ENCODE measurements around the gene HDAC4.

The HDAC4 gene

GRCh38 chr2:239212121-239212928 lies 188.5 kb downstream of the HDAC4 start:
- CTCF ChIA-PET, result no interaction called here
- POLR2A ChIA-PET, result no interaction called here

GRCh38 chr2:239211396-239212094 lies 189.3 kb downstream of the HDAC4 start:
- CTCF ChIA-PET, result no interaction called here
- POLR2A ChIA-PET, result no interaction called here
- DNase-seq (ENCODE audit: extremely low spot score), result no peak
- TF ChIP-seq LEF1 (IDR thresholded peaks at IDR 0.05; ENCODE audit: borderline replicate concordance) (no peak), TARDBP (IDR thresholded peaks at IDR 0.05) (no peak), CTBP1 (IDR thresholded peaks at IDR 0.05; ENCODE audit: borderline replicate concordance) (no peak), ZNF384 (IDR thresholded peaks at IDR 0.05) (no peak), FOXA1 (IDR thresholded peaks at IDR 0.05) (no peak), HDGF (IDR thresholded peaks at IDR 0.05; ENCODE audit: borderline replicate concordance) (no peak), SUZ12 (IDR thresholded peaks at IDR 0.05) (no peak), FOXK2 (IDR thresholded peaks at IDR 0.05) (no peak), SP1 (IDR thresholded peaks at IDR 0.05) (no peak), PKNOX1 (IDR thresholded peaks at IDR 0.05) (no peak), ARNT (IDR thresholded peaks at IDR 0.05) (no peak), BHLHE40 (IDR thresholded peaks at IDR 0.05; ENCODE audit: borderline replicate concordance) (no peak), L3MBTL2 (conservative IDR thresholded peaks at IDR 0.05) (no peak), FOXM1 (IDR thresholded peaks at IDR 0.05; ENCODE audit: borderline replicate concordance) (no peak), NFRKB (IDR thresholded peaks at IDR 0.05) (no peak), ELF4 (IDR thresholded peaks at IDR 0.05) (no peak)

More at GRCh38 chr2:239212121-239212928, 188.5 kb downstream of the HDAC4 start:
- no peak for DNase-seq (ENCODE audit: extremely low spot score)
- TF ChIP-seq TARDBP (IDR thresholded peaks at IDR 0.05) (no peak), BHLHE40 (IDR thresholded peaks at IDR 0.05; ENCODE audit: borderline replicate concordance) (no peak), ELF4 (IDR thresholded peaks at IDR 0.05) (no peak), FOXA1 (IDR thresholded peaks at IDR 0.05) (no peak), ZNF384 (IDR thresholded peaks at IDR 0.05) (no peak), LEF1 (IDR thresholded peaks at IDR 0.05; ENCODE audit: borderline replicate concordance) (no peak), ARNT (IDR thresholded peaks at IDR 0.05) (no peak), L3MBTL2 (conservative IDR thresholded peaks at IDR 0.05) (no peak), HDGF (IDR thresholded peaks at IDR 0.05; ENCODE audit: borderline replicate concordance) (no peak), SP1 (IDR thresholded peaks at IDR 0.05) (no peak), FOXK2 (IDR thresholded peaks at IDR 0.05) (no peak), SUZ12 (IDR thresholded peaks at IDR 0.05) (no peak), FOXM1 (IDR thresholded peaks at IDR 0.05; ENCODE audit: borderline replicate concordance) (no peak), NFRKB (IDR thresholded peaks at IDR 0.05) (no peak), CTBP1 (IDR thresholded peaks at IDR 0.05; ENCODE audit: borderline replicate concordance) (no peak), PKNOX1 (IDR thresholded peaks at IDR 0.05) (no peak)

- ChIA-PET CTCF (no interaction called here), POLR2A (no interaction called here)
- TF ChIP-seq FOXM1 (IDR thresholded peaks at IDR 0.05; ENCODE audit: borderline replicate concordance) (no peak), TARDBP (IDR thresholded peaks at IDR 0.05) (no peak), NFRKB (IDR thresholded peaks at IDR 0.05) (no peak)
- no peak for DNase-seq (ENCODE audit: extremely low spot score)
These were observed 191.0 kb downstream of the HDAC4 start for GRCh38 chr2:239209783-239210182.

GRCh38 chr2:239208465-239209180 lies 192.2 kb downstream of the HDAC4 start:
- no peak for TF ChIP-seq LEF1 (IDR thresholded peaks at IDR 0.05; ENCODE audit: borderline replicate concordance)
- no peak for TF ChIP-seq CTBP1 (IDR thresholded peaks at IDR 0.05; ENCODE audit: borderline replicate concordance)
- no peak for TF ChIP-seq PKNOX1 (IDR thresholded peaks at IDR 0.05)
- TF ChIP-seq FOXA1 (IDR thresholded peaks at IDR 0.05), result no peak
- no peak for TF ChIP-seq SP1 (IDR thresholded peaks at IDR 0.05)
- TF ChIP-seq BHLHE40 (IDR thresholded peaks at IDR 0.05; ENCODE audit: borderline replicate concordance), result no peak
- TF ChIP-seq SUZ12 (IDR thresholded peaks at IDR 0.05), result no peak
- TF ChIP-seq ZNF384 (IDR thresholded peaks at IDR 0.05), result no peak
- no peak for TF ChIP-seq FOXM1 (IDR thresholded peaks at IDR 0.05; ENCODE audit: borderline replicate concordance)
- no peak for TF ChIP-seq ARNT (IDR thresholded peaks at IDR 0.05)
- POLR2A ChIA-PET, result no interaction called here
- CTCF ChIA-PET, result no interaction called here
- DNase-seq (ENCODE audit: extremely low spot score), result no peak

- DNase-seq (ENCODE audit: extremely low spot score), result no peak
- TF ChIP-seq TARDBP (IDR thresholded peaks at IDR 0.05) (no peak), ZNF384 (IDR thresholded peaks at IDR 0.05) (no peak), CTBP1 (IDR thresholded peaks at IDR 0.05; ENCODE audit: borderline replicate concordance) (no peak), L3MBTL2 (conservative IDR thresholded peaks at IDR 0.05) (no peak), SP1 (IDR thresholded peaks at IDR 0.05) (no peak)
- CTCF ChIA-PET, result interaction anchor here (1.1 kb wide), 1 partner anchor 12 kb away, joined by 8 read pairs; no protein-coding TSS in a partner anchor
- POLR2A ChIA-PET, result no interaction called here
These were observed 194.0 kb downstream of the HDAC4 start for GRCh38 chr2:239206851-239207250.

Measured in HEK293T (cell line).